HG03196 (cell line): ENCODE measurements around the gene AKAP13.
"Not testable (repeated sequence)": the region's sequence is repeated elsewhere in the genome, so short reads cannot be mapped to it uniquely, and the experiment has no call there.

ENCODE experiments used
- ATAC-seq: cut with Tn5 transposase; IDR thresholded peaks from one replicate; pipeline ENCODE4 v1.9.1; 2021; ENCODE audit not compliant: unreplicated experiment

The AKAP13 gene

GRCh38 chr15:85430406-85431204 is 50.2 kb downstream of the AKAP13 start:
- ATAC-seq: peak; percentile 95

DNA sequence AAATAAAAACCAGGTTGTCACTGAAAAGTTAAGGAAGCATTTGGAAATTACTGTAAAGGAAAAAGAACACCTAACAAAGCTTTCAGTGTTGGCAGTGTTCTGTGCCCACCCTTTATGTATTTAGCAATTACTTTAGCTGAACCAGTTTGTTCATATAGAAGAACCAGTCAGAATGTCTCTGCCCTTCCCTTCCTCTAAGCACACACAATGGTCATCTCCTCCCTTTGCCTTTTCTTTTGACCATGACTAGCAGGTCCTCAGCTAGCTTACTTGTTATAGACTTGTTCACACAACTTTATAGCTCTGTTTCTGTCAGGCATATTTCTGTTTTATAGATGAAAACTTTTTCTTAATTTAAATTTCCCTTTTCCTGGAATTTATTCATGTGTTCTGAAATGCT is 59.6 kb downstream of the AKAP13 start:
- ATAC-seq: no peak

GRCh38 chr15:85440451-85440850 is 60.0 kb downstream of the AKAP13 start:
- peak; percentile 46 for ATAC-seq

- ATAC-seq: not testable (repeated sequence)
Measured at GRCh38 chr15:85441854-85442253, 61.5 kb downstream of the AKAP13 start.

DNA sequence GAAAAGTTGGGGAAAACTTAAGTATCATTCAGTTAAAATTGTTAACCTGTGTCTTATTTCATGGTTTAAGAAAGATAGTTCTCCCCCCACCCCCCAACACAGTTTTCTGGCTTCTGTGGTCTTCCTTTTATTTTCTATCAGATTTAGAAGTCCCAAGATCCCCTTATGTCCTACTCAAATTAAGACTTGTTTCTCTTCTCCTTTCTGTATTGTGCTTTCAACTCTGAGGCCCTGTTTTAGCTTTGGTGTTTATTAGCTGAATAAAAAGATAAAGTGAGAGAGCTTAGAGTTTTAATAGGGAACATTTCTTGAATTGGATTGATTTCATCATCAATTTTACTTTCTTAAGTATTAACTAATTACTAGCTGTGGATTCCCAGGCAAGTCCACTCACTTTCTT is 62.6 kb downstream of the AKAP13 start:
- peak; percentile 43 for ATAC-seq

DNA sequence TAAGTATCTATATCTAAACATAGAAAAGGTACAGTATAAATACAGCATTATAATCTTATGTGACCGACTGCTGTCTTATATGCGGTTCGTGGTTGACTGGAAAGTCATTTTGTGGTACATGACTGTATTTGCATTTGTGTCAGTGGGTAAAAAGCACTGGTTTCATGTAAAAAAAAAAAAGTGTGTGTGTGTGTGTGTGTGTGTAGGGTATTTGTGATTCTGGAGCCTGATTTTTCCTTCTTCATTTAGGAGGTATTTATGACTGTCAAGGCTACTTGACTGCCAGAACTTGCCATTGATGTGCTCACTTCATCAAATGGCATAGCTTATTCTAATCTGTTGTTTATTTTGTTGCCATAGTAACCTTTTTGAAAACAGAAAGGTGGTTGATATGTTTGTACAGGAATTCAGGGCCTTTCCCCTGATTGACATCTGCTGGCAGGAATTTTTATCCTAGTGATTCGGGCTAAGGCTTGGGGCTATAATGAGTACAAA is 63.2 kb downstream of the AKAP13 start:
- peak; percentile 70 for ATAC-seq

DNA sequence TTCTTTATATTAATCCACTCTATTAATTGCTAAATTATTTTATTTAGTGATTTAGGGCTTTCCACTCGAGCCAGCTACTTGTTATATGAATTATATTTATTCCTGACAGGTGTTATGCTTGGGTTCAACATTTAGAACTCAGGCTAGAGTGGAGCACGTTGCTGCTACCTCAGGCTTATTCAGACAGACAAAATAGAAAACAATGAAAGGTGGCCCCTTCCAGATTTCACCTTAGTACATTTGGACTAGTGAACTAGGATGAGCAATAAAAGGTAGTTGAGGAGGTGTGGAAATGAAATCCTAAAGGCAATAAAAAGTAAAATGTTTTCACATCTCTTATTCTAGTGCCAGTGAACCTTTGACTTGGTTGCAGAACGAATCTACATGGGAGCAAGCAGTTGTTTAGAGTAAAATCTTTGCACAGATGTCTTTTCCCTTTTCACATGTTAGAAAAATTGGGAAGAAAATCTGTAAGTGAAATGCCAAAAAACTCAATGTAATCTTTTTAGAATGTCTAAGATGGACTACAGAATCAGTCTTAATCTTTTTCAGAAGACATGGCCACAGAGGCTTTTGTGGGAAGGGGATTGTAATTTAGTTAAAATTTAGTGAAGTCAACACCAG is 63.8 kb downstream of the AKAP13 start:
- ATAC-seq: no peak

DNA sequence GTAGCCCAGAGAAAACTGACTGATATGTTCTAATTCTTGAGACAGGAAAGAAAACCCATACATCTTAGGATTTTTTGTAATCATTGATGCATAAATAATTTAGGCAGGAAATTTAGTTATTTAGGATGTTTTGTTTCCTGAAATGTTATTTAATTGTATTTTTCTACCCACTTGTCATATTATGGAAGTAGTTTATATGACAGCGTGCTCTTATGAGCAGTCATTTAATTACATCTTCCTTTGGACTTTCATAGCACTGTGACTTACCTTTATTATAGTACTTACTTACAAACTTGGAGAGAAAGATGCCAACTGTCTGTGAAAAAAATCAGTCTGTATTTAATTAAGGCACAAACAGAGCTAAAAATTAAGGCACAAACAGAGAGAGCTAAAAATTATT is 65.0 kb downstream of the AKAP13 start:
- ATAC-seq: no peak

GRCh38 chr15:85451099-85451700 is 70.8 kb downstream of the AKAP13 start:
- ATAC-seq: no peak

DNA sequence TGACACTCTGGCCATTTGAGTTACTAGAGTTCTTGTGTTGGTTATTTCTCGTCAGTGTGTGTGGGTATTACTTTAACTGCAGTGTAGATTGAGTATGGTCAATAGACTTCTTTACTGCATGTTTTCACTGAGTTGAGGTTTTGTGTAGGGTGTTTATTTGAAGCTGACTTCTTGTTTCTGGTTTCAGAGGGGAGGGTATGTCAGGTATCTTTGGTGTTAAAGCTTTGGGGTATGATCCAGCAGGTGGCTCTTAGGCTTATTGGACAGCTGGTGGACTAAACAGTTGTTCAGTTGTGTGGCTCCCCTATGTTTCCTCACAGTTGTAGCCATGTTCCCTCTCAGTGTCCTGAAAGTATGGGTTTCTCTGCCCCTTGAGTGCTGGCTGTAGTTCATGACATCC is 72.0 kb downstream of the AKAP13 start:
- no peak for ATAC-seq

DNA sequence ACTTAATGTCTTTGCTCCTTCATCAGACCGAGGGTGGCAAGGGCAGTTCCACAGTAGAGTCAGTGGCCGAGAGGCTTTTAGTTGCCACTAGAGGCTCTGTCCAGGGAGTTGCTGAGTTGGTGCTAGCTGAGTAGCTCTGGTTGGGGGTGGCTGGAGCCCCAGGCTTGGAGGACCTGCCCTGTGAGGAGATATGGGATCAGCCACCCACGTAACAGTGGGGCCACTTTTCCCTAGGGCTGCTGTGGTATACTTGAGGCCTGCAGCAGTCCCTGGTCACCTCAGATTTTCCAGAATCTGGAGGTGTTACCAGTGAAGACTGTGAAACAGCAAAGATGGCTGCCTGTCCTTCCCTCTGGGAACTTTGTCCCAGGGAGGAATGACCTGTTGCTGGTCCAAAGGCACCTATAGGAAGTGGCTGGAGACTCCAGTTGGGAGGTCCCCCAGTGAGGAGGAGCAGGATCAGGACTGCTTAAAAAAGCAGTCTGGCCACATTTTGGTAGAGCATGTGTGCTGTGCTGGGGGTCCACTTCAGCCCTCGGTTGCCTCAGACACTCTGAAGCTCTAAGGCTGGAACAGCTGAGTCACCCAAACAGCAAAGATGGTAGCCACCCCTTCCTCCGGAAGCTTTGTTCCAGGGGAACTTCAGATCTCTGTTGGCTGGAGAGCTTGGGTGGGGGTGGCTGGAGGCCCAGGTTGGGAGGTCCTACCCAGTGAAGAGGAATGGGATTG is 72.9 kb downstream of the AKAP13 start:
- no peak for ATAC-seq

GRCh38 chr15:85454403-85454802 is 74.0 kb downstream of the AKAP13 start:
- ATAC-seq: no peak

DNA sequence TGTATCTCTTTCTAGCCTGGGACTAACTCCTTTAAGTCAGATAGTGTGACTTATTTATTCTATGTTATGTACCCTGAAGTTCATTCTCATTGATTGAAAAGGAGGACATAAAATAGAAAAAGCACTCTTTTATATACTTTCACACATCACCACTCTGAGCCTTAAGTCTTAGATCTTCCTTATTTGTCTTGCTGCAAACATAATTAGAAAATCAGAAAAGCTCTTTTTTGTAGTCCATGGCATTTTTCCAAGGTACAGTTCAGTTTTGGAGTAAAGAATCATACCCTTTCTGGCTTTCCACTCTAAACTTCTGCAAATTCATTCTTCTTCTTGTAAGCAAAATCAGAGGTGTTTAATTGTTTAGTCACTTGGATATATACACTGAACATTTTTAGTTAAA is 75.5 kb downstream of the AKAP13 start:
- no peak for ATAC-seq

GRCh38 chr15:85456798-85457197 is 76.4 kb downstream of the AKAP13 start:
- ATAC-seq: peak; percentile 39

GRCh38 chr15:85457392-85457968 is 77.1 kb downstream of the AKAP13 start:
- ATAC-seq: peak; percentile 67

DNA sequence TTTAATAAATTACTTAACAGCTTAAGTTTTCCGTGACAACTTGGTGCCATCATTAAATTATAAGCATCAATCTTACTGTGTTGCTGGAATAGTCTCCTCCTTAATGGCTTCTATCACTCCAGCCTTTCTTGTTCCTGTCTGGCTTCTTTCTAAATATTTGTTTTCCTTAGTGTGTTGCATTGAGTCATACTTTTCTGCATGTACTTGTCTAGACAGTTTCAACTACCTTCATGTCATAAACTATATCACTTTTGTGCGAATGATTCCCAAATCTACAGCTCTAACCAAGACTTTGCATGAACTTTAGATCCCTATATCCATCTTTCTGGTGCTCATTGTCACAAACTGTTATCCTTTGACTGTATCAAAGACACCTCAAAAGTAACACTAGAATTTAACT is 78.4 kb downstream of the AKAP13 start:
- ATAC-seq: no peak

DNA sequence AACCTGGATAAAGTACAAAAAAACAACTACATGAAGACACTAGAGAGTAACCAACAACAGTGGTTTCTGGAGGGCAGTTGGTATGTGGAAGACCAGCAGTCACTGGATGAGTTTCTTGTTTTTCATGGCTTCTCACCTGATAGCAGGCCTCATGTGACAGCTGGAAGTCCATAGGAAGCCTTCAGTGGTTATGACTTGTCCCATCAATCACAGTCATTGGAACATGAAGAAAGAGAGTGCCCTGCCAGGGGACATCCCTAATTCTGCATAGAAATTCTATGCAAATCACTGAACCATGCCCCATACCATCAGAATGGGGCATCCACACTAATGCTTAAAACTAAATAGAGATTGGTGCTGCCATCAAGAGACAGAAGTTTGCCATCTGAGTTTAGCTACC is 81.6 kb downstream of the AKAP13 start:
- no peak for ATAC-seq

GRCh38 chr15:85463276-85463892 is 83.0 kb downstream of the AKAP13 start:
- no peak for ATAC-seq

DNA sequence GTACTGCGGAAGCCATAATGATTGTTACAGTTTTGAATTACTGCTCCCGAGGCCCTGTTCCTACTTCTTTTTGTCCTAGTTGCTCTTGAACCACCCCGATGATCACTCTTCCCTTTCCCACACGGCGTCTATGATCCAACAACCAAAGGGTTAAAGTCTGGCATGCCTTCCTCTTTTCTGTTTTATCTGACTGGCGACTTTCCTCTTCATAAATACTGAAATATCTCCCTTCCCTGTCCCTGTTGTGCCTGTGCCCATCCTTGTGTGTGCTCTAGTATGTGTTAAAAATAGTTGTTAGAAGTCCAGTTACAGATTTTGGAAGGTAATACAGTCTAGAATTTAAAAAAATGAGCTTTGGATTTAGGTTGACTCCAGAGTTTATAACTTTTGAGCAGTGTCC is 83.6 kb downstream of the AKAP13 start:
- ATAC-seq: no peak

DNA sequence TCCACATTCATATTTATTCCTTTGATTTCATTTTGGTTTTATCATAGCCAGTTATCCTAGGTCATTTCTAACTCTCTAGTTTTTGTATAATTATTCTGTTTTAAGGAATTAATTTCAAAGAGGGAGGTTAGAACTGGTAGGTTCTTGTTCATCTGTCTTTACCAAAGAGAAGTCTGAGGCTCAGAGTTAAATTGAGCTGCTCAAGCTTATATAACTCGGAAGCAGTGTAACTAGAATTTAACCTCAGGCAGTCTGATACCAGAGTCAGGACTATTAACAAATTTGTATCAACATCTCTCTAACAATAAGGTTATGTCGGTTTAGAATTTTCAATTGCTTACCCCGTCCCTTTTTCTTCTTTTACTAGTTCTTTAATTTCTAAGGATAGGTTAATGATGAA is 84.1 kb downstream of the AKAP13 start:
- no peak for ATAC-seq
